ACC112 (cell line): ENCODE results near the gene COPS2.
"Not testable (repeated sequence)": the region's sequence is repeated elsewhere in the genome, so short reads cannot be mapped to it uniquely, and the experiment has no call there.

ENCODE experiments used
- H2AFZ ChIP-seq: fragments of 200-600 bp; sonication (generic); one replicate; pipeline ENCODE4 v1.6.0; 2017; ENCODE audit warnings: antibody characterized with exemption, low read length; ENCODE audit not compliant: unreplicated experiment
- H3K27ac ChIP-seq: fragments of 200-600 bp; sonication (generic); 2 replicates; pipeline ENCODE4 v1.5.1; 2014; ENCODE audit warnings: low read depth, mild to moderate bottlenecking, antibody characterized with exemption, low read length, moderate library complexity
- H3K27me3 ChIP-seq: fragments of 200-600 bp; sonication (generic); 2 replicates; pipeline ENCODE4 v1.6.1; 2014; ENCODE audit warnings: mild to moderate bottlenecking, antibody characterized with exemption, low read length, moderate library complexity, mixed read lengths; ENCODE audit not compliant: insufficient read depth
- H3K36me3 ChIP-seq: fragments of 200-600 bp; sonication (generic); 2 replicates; pipeline ENCODE4 v1.6.1; 2016; ENCODE audit warnings: mild to moderate bottlenecking, antibody characterized with exemption, low read length, moderate library complexity, mixed read lengths; ENCODE audit not compliant: insufficient read depth
- H3K4me1 ChIP-seq: fragments of 200-600 bp; sonication (generic); one replicate; pipeline ENCODE4 v1.6.1; 2016; ENCODE audit warnings: low read length, mixed read lengths; ENCODE audit not compliant: insufficient read depth, unreplicated experiment, control insufficient read depth
- H3K4me3 ChIP-seq: fragments of 200-600 bp; sonication (generic); 2 replicates; pipeline ENCODE4 v1.5.1; 2014; ENCODE audit warnings: mild to moderate bottlenecking, low read depth, low read length
- H3K79me2 ChIP-seq: fragments of 200-600 bp; sonication (generic); one replicate; pipeline ENCODE4 v1.6.0; 2016; ENCODE audit warnings: low read length; ENCODE audit not compliant: control insufficient read depth, unreplicated experiment, insufficient read depth

COPS2 gene

GRCh38 chr15:49155110-49155833 lies at the start of gene COPS2:
COPS2 (minus strand) TSS chr15:49155599; CDS start chr15:49155578, 21 bp downstream.
- H3K4me1 ChIP-seq = peaks cover 23% of the 10 kb centered on the region
- H3K4me3 ChIP-seq = peak within 1 kb of the TSS; percentile 98
- peak within 1 kb of the TSS; percentile 75 for H3K27ac ChIP-seq
- H2AFZ ChIP-seq = peak within 1 kb of the TSS; percentile 84
- no peaks in the 10 kb centered on the region for H3K36me3 ChIP-seq
- peaks cover 79% of the 10 kb centered on the region for H3K79me2 ChIP-seq
- no peaks in the 10 kb centered on the region for H3K27me3 ChIP-seq

DNA sequence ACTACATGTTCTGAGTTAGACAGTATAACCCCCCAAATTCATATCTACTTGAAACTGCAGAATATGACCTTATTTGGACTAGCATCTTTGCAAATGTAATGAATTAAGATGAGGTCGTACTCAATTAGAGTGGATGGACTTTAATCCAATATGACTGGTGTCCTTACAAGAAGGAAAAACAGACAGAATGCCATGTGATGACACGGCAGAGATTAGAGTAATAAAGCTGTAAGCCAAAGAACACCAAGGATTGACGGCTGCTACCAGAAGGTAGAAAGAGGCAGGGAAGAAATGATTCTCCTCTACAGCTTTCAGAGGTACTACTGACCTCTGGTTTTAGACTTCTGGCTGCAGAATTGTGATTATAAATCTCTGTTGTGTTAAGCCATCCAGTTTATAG lies 44.9 kb upstream of the COPS2 start:
- Histone ChIP-seq H2AFZ (no peak overlapping the region), H3K79me2 (peaks cover 32% of the 10 kb centered on the region), H3K27ac (no peak overlapping the region), H3K4me1 (peaks cover 10% of the 10 kb centered on the region), H3K27me3 (no peaks in the 10 kb centered on the region), H3K36me3 (peaks cover 19% of the 10 kb centered on the region), H3K4me3 (no peak overlapping the region)

- Histone ChIP-seq H2AFZ (no peak overlapping the region), H3K36me3 (peaks cover 19% of the 10 kb centered on the region), H3K27me3 (no peaks in the 10 kb centered on the region), H3K27ac (no peak overlapping the region), H3K4me3 (no peak overlapping the region), H3K4me1 (peaks cover 10% of the 10 kb centered on the region), H3K79me2 (peaks cover 37% of the 10 kb centered on the region)
These were observed 44.3 kb upstream of the COPS2 start for GRCh38 chr15:49199666-49200065.

GRCh38 chr15:49196856-49197255 lies 41.5 kb upstream of the COPS2 start:
- no peak overlapping the region for H3K4me3 ChIP-seq
- H3K27me3 ChIP-seq = no peaks in the 10 kb centered on the region
- H2AFZ ChIP-seq = no peak overlapping the region
- H3K79me2 ChIP-seq = peaks cover 45% of the 10 kb centered on the region
- peaks cover 10% of the 10 kb centered on the region for H3K4me1 ChIP-seq
- H3K36me3 ChIP-seq = no peaks in the 10 kb centered on the region
- no peak overlapping the region for H3K27ac ChIP-seq

DNA sequence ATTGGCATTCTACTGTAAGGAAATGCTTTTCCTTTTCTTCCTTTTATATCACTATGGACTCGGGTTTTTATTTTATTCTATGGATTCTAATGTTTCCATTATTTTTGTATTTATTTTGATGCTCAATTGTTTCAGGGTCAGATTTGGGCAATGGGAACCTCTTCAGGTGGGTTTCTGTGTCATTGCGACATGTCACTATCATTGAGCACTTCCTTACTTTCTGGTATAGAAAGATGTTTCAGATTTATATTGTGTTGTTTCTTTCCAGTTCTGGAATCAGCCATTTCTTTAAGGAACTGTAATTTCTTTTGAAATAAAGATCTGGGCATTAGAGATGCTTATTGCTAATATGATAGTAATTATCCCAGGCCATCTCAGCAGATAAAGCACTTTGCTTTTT lies 36.5 kb upstream of the COPS2 start:
- no peak overlapping the region for H3K27ac ChIP-seq
- no peak overlapping the region for H2AFZ ChIP-seq
- H3K79me2 ChIP-seq = peaks cover 55% of the 10 kb centered on the region
- H3K4me1 ChIP-seq = peaks cover 4% of the 10 kb centered on the region
- H3K27me3 ChIP-seq = no peaks in the 10 kb centered on the region
- no peak overlapping the region for H3K4me3 ChIP-seq
- 0 out of 2 replicates have a peak, but pooled peaks cover 3% of the 10 kb centered on the region for H3K36me3 ChIP-seq

DNA sequence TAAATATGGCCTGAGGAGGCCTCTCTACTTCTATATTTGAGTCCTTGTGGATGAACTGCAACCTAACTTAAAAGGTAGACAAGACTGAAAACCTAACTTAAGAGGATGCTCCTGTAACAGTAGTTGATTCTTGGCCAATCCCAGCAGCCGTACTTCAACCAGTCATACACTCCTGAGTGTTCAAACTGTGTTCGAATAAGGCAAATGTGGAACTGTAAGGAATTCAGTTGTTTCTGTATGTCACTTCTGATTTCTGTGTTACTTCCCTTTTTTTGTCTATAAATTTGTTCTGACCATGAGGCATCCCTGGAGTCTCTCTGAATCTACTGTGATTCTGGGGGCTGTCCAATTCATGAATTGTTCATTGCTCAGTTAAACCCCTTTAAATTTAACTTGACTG lies 35.2 kb upstream of the COPS2 start:
- H3K27me3 ChIP-seq = no peaks in the 10 kb centered on the region
- H3K27ac ChIP-seq = no peak overlapping the region
- no peak overlapping the region for H3K4me3 ChIP-seq
- no peak overlapping the region for H2AFZ ChIP-seq
- H3K36me3 ChIP-seq = 0 out of 2 replicates have a peak, but pooled peaks cover 3% of the 10 kb centered on the region
- H3K79me2 ChIP-seq = peaks cover 53% of the 10 kb centered on the region
- peaks cover 4% of the 10 kb centered on the region for H3K4me1 ChIP-seq

DNA sequence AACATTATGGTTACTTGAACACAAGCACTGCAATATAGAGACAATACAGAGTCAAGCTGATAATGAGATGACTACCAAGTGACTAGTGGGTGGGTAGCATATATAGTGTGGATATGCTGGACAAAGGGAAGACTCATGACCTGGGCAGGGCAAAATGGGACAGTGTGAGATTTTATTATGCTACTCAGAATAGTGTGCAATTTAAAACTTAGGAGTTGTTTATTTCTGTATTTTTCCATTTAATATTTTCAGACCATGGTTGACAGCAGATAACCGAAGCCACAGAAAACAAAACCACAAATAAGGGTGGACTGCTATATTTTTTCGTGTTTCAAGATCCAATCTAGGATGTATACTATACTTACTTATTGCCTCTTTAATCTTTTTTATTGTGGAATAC lies 34.2 kb upstream of the COPS2 start:
- H3K36me3 ChIP-seq = 0 out of 2 replicates have a peak, but pooled peaks cover 3% of the 10 kb centered on the region
- H3K4me1 ChIP-seq = peaks cover 4% of the 10 kb centered on the region
- no peaks in the 10 kb centered on the region for H3K27me3 ChIP-seq
- H3K4me3 ChIP-seq = no peak overlapping the region
- peaks cover 53% of the 10 kb centered on the region for H3K79me2 ChIP-seq
- no peak overlapping the region for H3K27ac ChIP-seq
- no peak overlapping the region for H2AFZ ChIP-seq

GRCh38 chr15:49188933-49189332 lies 33.5 kb upstream of the COPS2 start:
- Histone ChIP-seq H3K36me3 (0 out of 2 replicates have a peak, but pooled peaks cover 3% of the 10 kb centered on the region), H3K4me1 (peaks cover 4% of the 10 kb centered on the region), H3K27ac (no peak overlapping the region), H2AFZ (no peak overlapping the region), H3K79me2 (peaks cover 53% of the 10 kb centered on the region), H3K4me3 (no peak overlapping the region), H3K27me3 (no peaks in the 10 kb centered on the region)

GRCh38 chr15:49187549-49188245 lies 32.3 kb upstream of the COPS2 start:
- Histone ChIP-seq H3K4me3 (no peak overlapping the region), H3K79me2 (peaks cover 56% of the 10 kb centered on the region), H2AFZ (no peak overlapping the region), H3K27me3 (no peaks in the 10 kb centered on the region), H3K4me1 (peaks cover 4% of the 10 kb centered on the region), H3K36me3 (0 out of 2 replicates have a peak, but pooled peaks cover 3% of the 10 kb centered on the region), H3K27ac (no peak overlapping the region)

DNA sequence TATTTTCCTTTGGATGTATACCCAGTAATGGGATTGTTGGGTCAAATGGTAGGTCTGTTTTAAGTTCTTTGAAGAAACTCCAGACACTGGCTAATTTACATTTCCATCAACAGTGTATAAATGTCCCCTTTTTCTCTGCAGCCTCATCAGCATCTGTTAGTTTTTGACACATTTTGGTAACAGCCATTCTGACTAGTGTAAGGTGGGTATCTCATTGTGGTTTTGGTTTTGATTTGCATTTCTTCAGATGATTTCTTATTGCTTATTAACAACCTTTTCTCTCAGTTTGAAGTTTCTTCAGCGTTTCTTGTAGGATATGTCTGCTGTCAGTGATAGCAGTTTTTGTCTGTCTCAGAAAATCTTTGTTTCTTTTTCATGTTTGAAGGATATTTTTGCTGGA lies 30.1 kb upstream of the COPS2 start:
- Histone ChIP-seq H2AFZ (no peak overlapping the region), H3K79me2 (peaks cover 45% of the 10 kb centered on the region), H3K4me3 (no peak overlapping the region), H3K27ac (no peak overlapping the region), H3K36me3 (0 out of 2 replicates have a peak, but pooled peaks cover 3% of the 10 kb centered on the region), H3K4me1 (peaks cover 4% of the 10 kb centered on the region), H3K27me3 (no peaks in the 10 kb centered on the region)

DNA sequence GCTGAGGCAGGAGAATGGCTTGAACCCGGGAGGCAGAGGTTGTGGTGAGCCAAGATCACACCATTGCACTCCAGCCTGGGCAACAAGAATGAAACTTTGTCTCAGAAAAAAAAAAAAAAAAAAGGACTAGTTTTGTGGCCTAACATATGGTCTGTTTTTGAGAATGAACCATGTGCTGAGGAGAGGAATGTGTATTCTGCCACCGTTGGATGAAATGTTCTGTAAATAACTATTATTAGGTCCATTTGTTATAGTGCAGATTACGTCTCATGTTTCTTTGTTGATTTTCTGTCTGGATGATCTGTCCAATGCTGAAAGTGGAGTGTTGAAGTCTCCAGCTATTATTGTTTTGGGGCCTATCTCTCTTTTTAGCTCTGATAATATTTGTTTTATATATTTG lies 28.3 kb upstream of the COPS2 start:
- not testable (repeated sequence) for H3K27ac ChIP-seq
- H3K79me2 ChIP-seq = peaks cover 43% of the 10 kb centered on the region

More for the DNA sequence above, 28.3 kb upstream of the COPS2 start:
- H3K27me3 ChIP-seq, H3K4me1 ChIP-seq, H3K4me3 ChIP-seq, H2AFZ ChIP-seq, H3K36me3 ChIP-seq: not testable (repeated sequence)
